ENCODE measurements around the gene NOTUM. TPM values are rescaled to one million over a fixed set of nuclear protein-coding genes. Genes with fewer than 3 reads are reported as not detected.

The NOTUM gene
- polyA plus RNA-seq, 2 of the 4 experiments (the other 2 are of a cell fraction), result 0.06 to 0.92 TPM

- FAIRE-seq, result no peak
- TF ChIP-seq FOXS1 (CRISPR knock-in tag; IDR thresholded peaks at IDR 0.05), result no peak
- no peak for TF ChIP-seq FOSL2 (IDR thresholded peaks at IDR 0.05)
- no peak for TF ChIP-seq FOSL2 (CRISPR knock-in tag; IDR thresholded peaks at IDR 0.05)
- TF ChIP-seq CEBPB (IDR thresholded peaks at IDR 0.05), result no peak
- TF ChIP-seq KDM5A (IDR thresholded peaks at IDR 0.05), result no peak
- no peak for TF ChIP-seq EHMT2 (IDR thresholded peaks at IDR 0.05; ENCODE audit: low read depth)
- no peak for TF ChIP-seq KDM1A (IDR thresholded peaks at IDR 0.05; ENCODE audit: low read depth)
- ATAC-seq, result no peak
- H3K4me2 ChIP-seq, result no peak overlapping the region
- H3K4me3 ChIP-seq, result no peak overlapping the region
- peaks cover 19% of the 10 kb centered on the region for H3K4me1 ChIP-seq
- 82% methylated on average over 11 of the region's 12 CpGs for WGBS (ENCODE audit: missing lambda C conversion rate)
- POLR2A ChIA-PET, result no interaction called here
- CTCF ChIA-PET, result interaction anchor here (1.0 to 10.9 kb wide), 4 partner anchors 9 to 68 kb away, joined by 3 to 794 read pairs (median 18); partner anchors contain the start of genes CENPX, DCXR, LRRC45 and RAC3
- peaks cover 26% of the 10 kb centered on the region for H3K9me3 ChIP-seq
- H3K27ac ChIP-seq, result 0 out of 6 replicates have a peak overlapping the region, but pooled peaks of 1 of the 2 experiments have one; percentile 8
- DNase-seq (ENCODE audit: low read depth in 1 of 2, low spot score in 1 of 2), result no peak
Measured at GRCh38 chr17:81968850-81969812, 8.1 kb upstream of the NOTUM start.

DNA sequence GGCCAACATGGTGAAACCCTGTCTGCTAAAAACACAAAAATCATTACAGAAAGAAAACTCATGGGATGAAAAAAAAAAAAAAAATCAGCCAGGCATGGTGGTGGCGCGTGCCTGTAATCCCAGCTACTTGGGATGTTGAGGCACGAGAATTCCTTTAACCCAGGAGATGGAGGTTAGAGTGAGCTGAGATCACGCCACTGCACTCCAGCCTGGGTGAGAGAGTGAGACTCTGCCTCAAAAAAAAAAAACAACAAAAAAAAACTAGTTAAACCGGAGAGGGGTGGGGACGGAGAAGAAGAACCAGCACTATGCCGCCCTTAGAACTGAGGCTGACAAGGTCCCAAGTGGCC is 7.4 kb upstream of the NOTUM start:
- ATAC-seq (no peak), FAIRE-seq (no peak), DNase-seq (ENCODE audit: low read depth in 1 of 2, low spot score in 1 of 2) (no peak)
- Histone ChIP-seq H3K9me3 (peaks cover 18% of the 10 kb centered on the region), H3K27ac (peak overlapping the region; percentile 65 to 85), H3K4me2 (peak overlapping the region; percentile 72), H3K4me3 (0 out of 3 replicates have a peak overlapping the region, but pooled peaks have one; percentile 16), H3K4me1 (peaks cover 19% of the 10 kb centered on the region)
- TF ChIP-seq MAZ (IDR thresholded peaks at IDR 0.05; ENCODE audit: borderline replicate concordance, low read depth, low read length) (no peak), PHF8 (IDR thresholded peaks at IDR 0.05; ENCODE audit: borderline replicate concordance, low read depth) (no peak), NPAS2 (CRISPR knock-in tag; IDR thresholded peaks at IDR 0.05; ENCODE audit: borderline replicate concordance) (no peak), NR3C1 (IDR thresholded peaks at IDR 0.05) (no peak), ZC3H11A (IDR thresholded peaks at IDR 0.05) (no peak), MAFK (IDR thresholded peaks at IDR 0.05; ENCODE audit: partially characterized antibody) (no peak), CBX2 (IDR thresholded peaks at IDR 0.05; ENCODE audit: borderline replicate concordance, low read depth) (no peak), JUNB (IDR thresholded peaks at IDR 0.05) (no peak), FOSL2 (IDR thresholded peaks at IDR 0.05) (no peak), FOSL2 (CRISPR knock-in tag; IDR thresholded peaks at IDR 0.05) (no peak), REST (IDR thresholded peaks at IDR 0.05) (no peak)
- POLR2A ChIA-PET, result no interaction called here
- WGBS (ENCODE audit: missing lambda C conversion rate), result 93% methylated on average over 7 of the region's 7 CpGs
- CTCF ChIA-PET, result interaction anchor here (0.7 to 10.9 kb wide), 6 partner anchors 9 to 75 kb away, joined by 3 to 794 read pairs (median 6); partner anchors contain the start of genes CENPX, DCXR, LRRC45 and RAC3
